A673 (cell line): ENCODE data around the gene PHLDA3. TPM values are rescaled to one million over a fixed set of nuclear protein-coding genes. Genes with fewer than 3 reads are reported as not detected.

ENCODE experiments used
- BruUV-seq: library from RNA; stranded (reverse); fragments of 400-500 nt; replicated peaks from 2 replicates; lab custom pipeline; 2021; lab: Mats Ljungman, UMichigan
- CTCF ChIA-PET: fragments of 300-600 bp; sonication (Branson Sonifier 250); formaldehyde crosslinking; loops from one replicate; lab custom pipeline; 2022; ENCODE audit warnings: antibody characterized with exemption; lab: Charles Lee
- POLR2A ChIA-PET: fragments of 300-600 bp; sonication (Branson Sonifier 250); formaldehyde crosslinking; loops from one replicate; lab custom pipeline; 2022; ENCODE audit warnings: antibody characterized with exemption; ENCODE audit not compliant: low non-redundant PET; lab: Charles Lee
- DNase-seq: peaks from one replicate; pipeline ENCODE4 v3.0.0-alpha.2; 2015; ENCODE audit warnings: low spot score
- H3K27ac ChIP-seq: fragments of 200-600 bp; sonication (generic); 2 replicates; pipeline ENCODE4 v1.5.1; 2016; ENCODE audit warnings: mixed run types, low read depth, mild to moderate bottlenecking, mixed read lengths, antibody characterized with exemption, low read length; ENCODE audit not compliant: poor library complexity, severe bottlenecking
- H3K27me3 ChIP-seq: fragments of 200-600 bp; sonication (generic); replicated peaks from 2 replicates; pipeline ENCODE4 v1.6.1; 2017; ENCODE audit warnings: mixed run types, low read depth, mild to moderate bottlenecking, mixed read lengths, antibody characterized with exemption, low read length; ENCODE audit not compliant: insufficient read depth, poor library complexity
- H3K36me3 ChIP-seq: fragments of 200-600 bp; sonication (generic); 2 replicates; pipeline ENCODE4 v1.6.1; 2016; ENCODE audit warnings: mixed run types, mild to moderate bottlenecking, mixed read lengths, antibody characterized with exemption, low read length; ENCODE audit not compliant: insufficient read depth, poor library complexity, severe bottlenecking
- H3K4me1 ChIP-seq: fragments of 200-600 bp; sonication (generic); 2 replicates; pipeline ENCODE4 v1.6.1; 2017; ENCODE audit warnings: mixed run types, mild to moderate bottlenecking, mixed read lengths, antibody characterized with exemption, low read length; ENCODE audit not compliant: insufficient read depth, poor library complexity, severe bottlenecking
- H3K4me3 ChIP-seq: fragments of 200-600 bp; sonication (generic); 2 replicates; pipeline ENCODE4 v1.5.1; 2016; ENCODE audit warnings: low read depth, mixed run types, mild to moderate bottlenecking, mixed read lengths, low read length; ENCODE audit not compliant: poor library complexity, severe bottlenecking
- H3K9me3 ChIP-seq: fragments of 200-600 bp; sonication (generic); 2 replicates; pipeline ENCODE4 v1.6.1; 2016; ENCODE audit warnings: mixed run types, low read depth, mild to moderate bottlenecking, mixed read lengths, antibody characterized with exemption, low read length; ENCODE audit not compliant: poor library complexity, severe bottlenecking
- EZH2 ChIP-seq: fragments of 200-600 bp; sonication (generic); IDR thresholded peaks from 2 replicates; pipeline ENCODE4 v1.6.1; 2017; ENCODE audit warnings: borderline replicate concordance, low read depth, mild to moderate bottlenecking, mixed read lengths, antibody characterized with exemption, low read length; ENCODE audit not compliant: poor library complexity, severe bottlenecking
- intact Hi-C: fragments of 100-400 bp; cut with micrococcal nuclease; formaldehyde crosslinking; loops from one replicate; pipeline ENCODE4 v1.10.0; 2022; ENCODE audit not compliant: unreplicated experiment
- total RNA-seq: library from RNA; stranded (reverse); gene quantifications from 2 replicates; pipeline ENCODE4 v1.2.3, GENCODE V29; 2021
- TF ChIP-seq, protein P1 (sequence below): fragments of 300-800, 200-600 bp; sonication (generic); conservative IDR thresholded peaks from 2 replicates; pipeline ENCODE4 v1.5.1; 2017; ENCODE audit warnings: low read depth, mild to moderate bottlenecking, antibody characterized with exemption, low read length, moderate library complexity, mixed read lengths

Gene PHLDA3
- total RNA-seq, 1 experiment from 2014 or later, result 24.1 TPM

DNA sequence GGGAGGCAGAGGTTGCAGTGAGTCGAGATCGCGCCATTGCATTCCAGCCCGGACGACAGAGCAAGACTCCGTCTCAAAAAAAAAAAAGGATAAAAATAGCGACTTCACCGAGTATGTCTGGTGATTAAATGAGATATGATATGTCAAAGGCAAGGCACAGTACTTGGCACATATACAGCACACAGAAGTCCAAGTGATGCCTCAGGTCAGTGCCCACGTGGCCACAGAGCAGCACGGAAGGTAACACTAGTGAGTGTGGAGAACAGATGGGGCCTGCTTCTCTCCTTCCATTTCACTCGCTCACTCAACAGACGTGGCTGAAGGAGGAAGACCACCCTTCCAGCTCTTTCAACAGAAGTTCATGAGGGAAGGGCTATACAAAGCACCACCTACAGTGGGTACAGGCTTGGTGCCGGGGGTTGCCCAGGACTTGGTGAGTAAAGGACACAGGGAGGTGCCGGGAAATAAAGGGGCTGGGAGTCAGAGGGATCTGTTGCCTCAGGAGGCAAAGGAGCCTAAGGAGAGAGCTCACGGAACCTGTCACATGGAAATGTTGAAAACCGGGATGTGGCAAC lies 29.0 kb upstream of the PHLDA3 start:
- intact Hi-C loops, result no loop called here
- Histone ChIP-seq H3K27me3 (no peaks in the 10 kb centered on the region), H3K4me3 (no peak overlapping the region), H3K27ac (no peak overlapping the region), H3K4me1 (peaks cover 39% of the 10 kb centered on the region), H3K36me3 (peaks cover 51% of the 10 kb centered on the region), H3K9me3 (no peaks in the 10 kb centered on the region)
- ChIA-PET CTCF (no interaction called here), POLR2A (interaction anchor here (0.6 kb wide), 1 partner anchor 14 kb away, joined by 4 read pairs; no protein-coding TSS in a partner anchor)
- TF ChIP-seq, protein P1, sequence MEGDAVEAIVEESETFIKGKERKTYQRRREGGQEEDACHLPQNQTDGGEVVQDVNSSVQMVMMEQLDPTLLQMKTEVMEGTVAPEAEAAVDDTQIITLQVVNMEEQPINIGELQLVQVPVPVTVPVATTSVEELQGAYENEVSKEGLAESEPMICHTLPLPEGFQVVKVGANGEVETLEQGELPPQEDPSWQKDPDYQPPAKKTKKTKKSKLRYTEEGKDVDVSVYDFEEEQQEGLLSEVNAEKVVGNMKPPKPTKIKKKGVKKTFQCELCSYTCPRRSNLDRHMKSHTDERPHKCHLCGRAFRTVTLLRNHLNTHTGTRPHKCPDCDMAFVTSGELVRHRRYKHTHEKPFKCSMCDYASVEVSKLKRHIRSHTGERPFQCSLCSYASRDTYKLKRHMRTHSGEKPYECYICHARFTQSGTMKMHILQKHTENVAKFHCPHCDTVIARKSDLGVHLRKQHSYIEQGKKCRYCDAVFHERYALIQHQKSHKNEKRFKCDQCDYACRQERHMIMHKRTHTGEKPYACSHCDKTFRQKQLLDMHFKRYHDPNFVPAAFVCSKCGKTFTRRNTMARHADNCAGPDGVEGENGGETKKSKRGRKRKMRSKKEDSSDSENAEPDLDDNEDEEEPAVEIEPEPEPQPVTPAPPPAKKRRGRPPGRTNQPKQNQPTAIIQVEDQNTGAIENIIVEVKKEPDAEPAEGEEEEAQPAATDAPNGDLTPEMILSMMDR, result no peak
- TF ChIP-seq EZH2, result no peak
- BruUV-seq, result no TSS peak
- DNase-seq, result no peak

DNA sequence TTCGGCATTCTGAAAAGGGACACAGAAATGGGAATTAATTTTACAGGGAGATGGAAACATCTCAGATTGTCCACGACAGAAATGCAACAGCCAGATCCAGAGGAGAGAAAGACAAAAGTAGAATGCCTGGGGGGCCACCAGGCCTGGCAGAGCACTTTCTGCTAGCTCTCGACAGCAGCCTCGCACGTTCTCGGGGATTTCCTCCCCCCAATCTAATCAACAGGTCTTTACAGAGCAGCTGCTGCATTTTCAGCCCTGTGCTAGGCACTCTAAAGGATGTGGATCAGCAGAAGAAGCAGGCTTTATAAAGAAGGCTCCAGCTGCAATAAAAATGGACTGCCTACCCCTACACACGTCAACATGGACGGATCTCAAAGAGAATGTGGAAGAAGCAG lies 27.3 kb upstream of the PHLDA3 start:
- peaks cover 36% of the 10 kb centered on the region for H3K4me1 ChIP-seq
- no TSS peak for BruUV-seq
- no peaks in the 10 kb centered on the region for H3K27me3 ChIP-seq
- POLR2A ChIA-PET, result no interaction called here
- H3K36me3 ChIP-seq, result peaks cover 53% of the 10 kb centered on the region
- H3K27ac ChIP-seq, result peak overlapping the region; percentile 55
- no peak overlapping the region for H3K4me3 ChIP-seq
- DNase-seq, result no peak
- CTCF ChIA-PET, result interaction anchor here (1.7 kb wide), 1 partner anchor 17 kb away, joined by 6 read pairs; no protein-coding TSS in a partner anchor
- intact Hi-C loops, result no loop called here
- no peaks in the 10 kb centered on the region for H3K9me3 ChIP-seq
- no peak for TF ChIP-seq EZH2
- TF ChIP-seq, protein P1, result no peak

DNA sequence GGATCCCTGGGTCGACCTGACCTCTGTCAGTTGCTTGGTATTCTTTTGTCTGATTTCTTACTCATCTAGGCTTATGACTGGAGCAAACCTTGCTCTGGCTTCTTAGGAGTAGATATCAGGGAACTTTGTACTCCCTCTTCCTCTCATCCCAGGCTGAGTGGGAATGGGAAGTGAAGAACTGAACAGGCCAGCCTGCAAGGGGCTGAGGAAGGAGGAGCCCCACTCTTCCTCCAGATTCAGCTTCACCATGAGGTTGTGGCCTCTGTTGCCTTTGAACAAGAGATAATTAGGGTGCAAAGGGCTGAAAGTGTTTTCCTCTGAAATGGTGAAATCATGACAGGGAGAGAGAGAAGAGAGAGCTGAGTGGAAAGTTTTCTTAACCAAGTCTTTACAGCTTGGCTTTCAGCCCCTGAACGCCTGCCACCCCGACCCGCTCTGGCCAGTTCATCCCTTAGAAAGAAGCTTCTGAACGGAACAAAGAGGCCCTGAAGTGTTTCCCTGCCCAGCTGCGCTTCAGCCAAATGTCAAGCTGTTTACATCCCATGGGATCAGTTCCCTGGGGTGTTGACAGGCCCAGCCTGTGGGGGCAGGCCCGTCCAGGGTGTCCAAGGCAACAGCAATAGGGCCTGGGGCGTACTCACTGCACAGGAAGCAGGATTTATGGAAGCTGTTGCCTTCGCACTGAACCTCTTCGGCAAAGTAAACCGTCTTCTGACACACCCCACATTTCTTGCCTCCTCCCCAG lies 26.7 kb upstream of the PHLDA3 start:
- TF ChIP-seq, protein P1, result no peak
- no peak for TF ChIP-seq EZH2
- no peak for DNase-seq
- POLR2A ChIA-PET, result no interaction called here
- Histone ChIP-seq H3K27ac (peak overlapping the region; percentile 55), H3K4me3 (no peak overlapping the region), H3K36me3 (peaks cover 53% of the 10 kb centered on the region), H3K9me3 (no peaks in the 10 kb centered on the region), H3K27me3 (no peaks in the 10 kb centered on the region), H3K4me1 (peaks cover 35% of the 10 kb centered on the region)
- no TSS peak for BruUV-seq
- intact Hi-C loops, result no loop called here
- CTCF ChIA-PET, result interaction anchor here (1.7 kb wide), 1 partner anchor 18 kb away, joined by 6 read pairs; no protein-coding TSS in a partner anchor
